ENCODE data around the gene SCUBE3. TPM values are rescaled to one million over a fixed set of nuclear protein-coding genes. Genes with fewer than 3 reads are reported as not detected.

The SCUBE3 gene
- total RNA-seq, 1 donor from 2014 or later: 1.8 TPM

DNA sequence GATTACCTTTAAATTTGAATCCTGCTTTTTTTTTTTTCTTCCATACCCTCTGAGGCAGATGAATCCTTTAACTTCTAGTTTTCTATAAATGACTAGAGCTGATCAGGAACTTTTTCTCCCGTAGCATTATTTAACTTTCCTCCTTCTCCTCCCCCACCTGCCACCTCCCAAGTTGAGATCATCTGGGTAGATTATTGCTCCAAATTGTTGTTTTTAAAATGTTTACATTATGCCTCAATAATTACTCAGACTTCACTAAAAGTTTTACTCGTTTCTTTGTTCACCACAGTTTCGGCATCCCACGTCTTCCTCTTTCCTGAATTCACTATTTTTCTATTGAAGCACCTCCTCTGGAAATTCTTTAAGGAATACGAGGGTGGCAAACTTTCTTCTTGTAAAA, 16.6 kb upstream of the SCUBE3 start:
- TF ChIP-seq, protein P1, sequence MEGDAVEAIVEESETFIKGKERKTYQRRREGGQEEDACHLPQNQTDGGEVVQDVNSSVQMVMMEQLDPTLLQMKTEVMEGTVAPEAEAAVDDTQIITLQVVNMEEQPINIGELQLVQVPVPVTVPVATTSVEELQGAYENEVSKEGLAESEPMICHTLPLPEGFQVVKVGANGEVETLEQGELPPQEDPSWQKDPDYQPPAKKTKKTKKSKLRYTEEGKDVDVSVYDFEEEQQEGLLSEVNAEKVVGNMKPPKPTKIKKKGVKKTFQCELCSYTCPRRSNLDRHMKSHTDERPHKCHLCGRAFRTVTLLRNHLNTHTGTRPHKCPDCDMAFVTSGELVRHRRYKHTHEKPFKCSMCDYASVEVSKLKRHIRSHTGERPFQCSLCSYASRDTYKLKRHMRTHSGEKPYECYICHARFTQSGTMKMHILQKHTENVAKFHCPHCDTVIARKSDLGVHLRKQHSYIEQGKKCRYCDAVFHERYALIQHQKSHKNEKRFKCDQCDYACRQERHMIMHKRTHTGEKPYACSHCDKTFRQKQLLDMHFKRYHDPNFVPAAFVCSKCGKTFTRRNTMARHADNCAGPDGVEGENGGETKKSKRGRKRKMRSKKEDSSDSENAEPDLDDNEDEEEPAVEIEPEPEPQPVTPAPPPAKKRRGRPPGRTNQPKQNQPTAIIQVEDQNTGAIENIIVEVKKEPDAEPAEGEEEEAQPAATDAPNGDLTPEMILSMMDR (IDR thresholded peaks at IDR 0.05; ENCODE audit: insufficient read depth, low read length, poor library complexity, severe bottlenecking): no peak
- Histone ChIP-seq H3K36me3 (ENCODE audit: control insufficient read depth, insufficient read depth, low read length) (no peaks in the 10 kb centered on the region), H3K27me3 (ENCODE audit: control insufficient read depth, insufficient read depth, low read length) (no peaks in the 10 kb centered on the region), H3K4me3 (ENCODE audit: low read depth, low read length) (no peak overlapping the region)
- DNase-seq (ENCODE audit: low read depth): no peak

DNA sequence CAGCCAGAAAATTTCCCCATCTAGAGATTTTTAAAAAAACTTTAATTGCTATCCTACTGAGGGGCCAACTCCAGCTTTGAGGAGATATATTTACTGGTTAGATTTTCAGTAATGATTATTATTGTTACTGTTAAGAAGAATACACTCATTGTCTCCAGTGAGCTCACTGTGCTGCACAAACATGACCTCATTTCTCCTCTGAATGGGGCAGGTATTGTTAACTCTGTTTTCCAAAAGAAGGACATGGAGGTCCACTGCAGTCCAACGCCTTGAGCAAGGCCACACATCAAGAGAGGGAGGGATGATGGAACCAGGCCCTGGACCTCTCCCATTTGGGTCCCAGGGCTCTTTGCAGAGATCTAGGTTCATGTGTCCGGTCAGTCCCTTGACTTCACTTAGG, 13.9 kb upstream of the SCUBE3 start:
- Histone ChIP-seq H3K4me3 (ENCODE audit: low read depth, low read length) (no peak overlapping the region), H3K36me3 (ENCODE audit: control insufficient read depth, insufficient read depth, low read length) (no peaks in the 10 kb centered on the region), H3K27me3 (ENCODE audit: control insufficient read depth, insufficient read depth, low read length) (no peaks in the 10 kb centered on the region)
- DNase-seq (ENCODE audit: low read depth): no peak
- TF ChIP-seq, protein P1 (IDR thresholded peaks at IDR 0.05; ENCODE audit: insufficient read depth, low read length, poor library complexity, severe bottlenecking): no peak

DNA sequence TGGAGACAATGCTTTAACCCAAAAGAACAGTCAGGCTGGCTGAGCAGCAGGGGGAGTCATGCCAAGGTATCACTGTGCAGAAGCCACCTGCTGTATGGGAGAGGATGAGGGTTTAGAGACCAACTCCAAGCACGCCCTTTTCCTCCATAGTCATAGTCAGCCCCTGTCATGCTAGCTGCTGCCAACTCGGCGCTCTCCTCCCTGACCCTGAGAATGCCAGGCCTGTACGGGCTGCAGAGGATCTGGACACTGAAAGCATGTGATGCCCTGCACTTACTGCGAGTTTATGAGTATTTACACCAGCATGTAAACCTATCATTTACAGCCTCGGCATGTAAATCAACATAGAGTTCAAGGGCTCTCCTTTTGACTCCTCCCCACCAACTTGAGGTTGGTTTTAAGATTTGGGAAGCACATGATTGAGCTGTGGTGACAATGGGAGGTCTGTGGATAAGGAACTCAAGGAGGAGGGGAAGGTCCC, 11.7 kb upstream of the SCUBE3 start:
- no peak overlapping the region for H3K4me3 ChIP-seq (ENCODE audit: low read depth, low read length)
- no peak for DNase-seq (ENCODE audit: low read depth)
- H3K27me3 ChIP-seq (ENCODE audit: control insufficient read depth, insufficient read depth, low read length): peaks cover 13% of the 10 kb centered on the region
- TF ChIP-seq, protein P1 (IDR thresholded peaks at IDR 0.05; ENCODE audit: insufficient read depth, low read length, poor library complexity, severe bottlenecking): no peak
- H3K36me3 ChIP-seq (ENCODE audit: control insufficient read depth, insufficient read depth, low read length): no peaks in the 10 kb centered on the region

DNA sequence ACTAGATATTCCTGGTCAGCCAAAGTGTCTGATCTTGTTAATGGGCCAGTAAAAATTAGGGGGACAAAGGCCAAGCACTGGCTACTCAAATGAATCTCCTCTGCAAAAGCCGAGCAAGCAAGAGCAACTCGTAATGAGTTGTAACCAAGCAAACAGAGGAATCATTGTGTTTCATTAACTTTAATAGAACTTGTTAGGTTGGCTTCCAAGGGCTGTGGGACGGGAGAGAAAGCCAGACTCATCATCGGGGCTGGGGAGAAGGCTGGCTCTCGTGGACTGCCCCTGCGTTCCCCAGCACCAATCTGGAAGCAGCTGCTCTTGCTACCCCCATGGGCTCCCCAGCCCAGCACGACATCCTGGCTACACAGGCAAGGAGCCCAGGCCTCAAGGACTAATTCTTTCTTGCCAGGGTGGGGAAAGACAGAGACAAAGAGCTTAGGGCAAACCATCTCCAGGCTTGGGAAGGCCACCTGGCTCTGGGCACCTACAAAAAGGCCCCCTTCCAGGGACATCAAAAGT, 10.5 kb upstream of the SCUBE3 start:
- DNase-seq (ENCODE audit: low read depth): no peak
- Histone ChIP-seq H3K4me3 (ENCODE audit: low read depth, low read length) (no peak overlapping the region), H3K36me3 (ENCODE audit: control insufficient read depth, insufficient read depth, low read length) (no peaks in the 10 kb centered on the region), H3K27me3 (ENCODE audit: control insufficient read depth, insufficient read depth, low read length) (peaks cover 20% of the 10 kb centered on the region)
- TF ChIP-seq, protein P1 (IDR thresholded peaks at IDR 0.05; ENCODE audit: insufficient read depth, low read length, poor library complexity, severe bottlenecking): no peak

DNA sequence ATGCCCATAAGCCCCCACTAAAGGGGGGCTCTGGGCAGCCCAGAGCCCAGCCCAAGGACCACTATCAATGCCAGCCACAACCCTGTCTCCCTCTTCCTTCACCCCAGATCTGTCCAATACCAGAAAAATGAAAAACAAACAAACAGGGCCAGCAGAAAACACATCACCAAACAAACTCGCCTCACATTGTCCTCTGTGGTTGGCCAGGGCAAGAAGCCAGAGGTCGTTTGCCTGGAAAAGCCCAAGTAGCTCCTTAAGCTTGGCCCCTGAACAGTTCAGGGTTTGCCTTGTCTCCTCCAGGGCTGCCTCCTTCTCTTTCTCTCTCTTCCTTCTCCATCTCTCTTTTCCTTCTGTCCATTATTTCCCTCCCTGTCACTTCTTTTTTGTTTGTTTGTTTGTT, 10.1 kb upstream of the SCUBE3 start:
- H3K4me3 ChIP-seq (ENCODE audit: low read depth, low read length): no peak overlapping the region
- TF ChIP-seq, protein P1 (IDR thresholded peaks at IDR 0.05; ENCODE audit: insufficient read depth, low read length, poor library complexity, severe bottlenecking): no peak
- H3K36me3 ChIP-seq (ENCODE audit: control insufficient read depth, insufficient read depth, low read length): no peaks in the 10 kb centered on the region
- DNase-seq (ENCODE audit: low read depth): no peak
- peaks cover 25% of the 10 kb centered on the region for H3K27me3 ChIP-seq (ENCODE audit: control insufficient read depth, insufficient read depth, low read length)

DNA sequence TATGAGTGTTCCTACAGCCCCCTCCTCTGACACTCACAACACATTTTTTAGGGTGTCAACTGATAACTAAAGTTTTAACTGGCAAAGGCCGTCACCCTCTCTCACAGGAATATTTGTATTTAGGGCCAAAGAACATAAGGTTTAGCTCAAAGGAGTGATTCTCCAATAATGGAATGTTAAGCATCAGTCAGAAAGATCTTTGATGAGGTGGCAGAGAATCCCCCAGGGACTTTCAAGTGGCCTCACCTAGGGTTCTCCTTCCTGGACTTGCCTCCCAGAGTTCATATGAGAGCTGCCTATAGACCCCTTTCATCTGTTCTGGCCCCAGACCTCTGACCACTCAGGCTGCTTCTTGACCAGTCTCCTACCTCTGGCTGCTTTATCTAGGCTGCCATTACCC, 7.4 kb upstream of the SCUBE3 start:
- TF ChIP-seq, protein P1 (IDR thresholded peaks at IDR 0.05; ENCODE audit: insufficient read depth, low read length, poor library complexity, severe bottlenecking): no peak
- Histone ChIP-seq H3K27me3 (ENCODE audit: control insufficient read depth, insufficient read depth, low read length) (peaks cover 35% of the 10 kb centered on the region), H3K4me3 (ENCODE audit: low read depth, low read length) (no peak overlapping the region), H3K36me3 (ENCODE audit: control insufficient read depth, insufficient read depth, low read length) (no peaks in the 10 kb centered on the region)
- no peak for DNase-seq (ENCODE audit: low read depth)
